Endothelial cell of umbilical vein (primary cell): ENCODE data around the gene ACSL4. TPM values are rescaled to one million over a fixed set of nuclear protein-coding genes. Genes with fewer than 3 reads are reported as not detected.

Experiments used
- BruUV-seq: library from RNA; stranded (reverse); fragments of 400-500 nt; replicated peaks from 2 replicates; lab custom pipeline; 2021; lab: Mats Ljungman, UMichigan
- CTCF ChIA-PET: fragments of 300-600, 350-600 bp; sonication (Branson Sonifier 250); formaldehyde crosslinking; loops from one replicate; lab custom pipeline; 2021; ENCODE audit warnings: antibody characterized with exemption, inconsistent platforms; lab: Charles Lee
- POLR2A ChIA-PET: fragments of 300-600, 350-600 bp; sonication (Branson Sonifier 250); formaldehyde crosslinking; loops from one replicate; lab custom pipeline; 2021; ENCODE audit warnings: antibody characterized with exemption, inconsistent platforms; lab: Charles Lee
- DNase-seq: peaks from one replicate; pipeline ENCODE4 v3.0.0-alpha.2; 2011; ENCODE audit warnings: low read depth, low spot score
- FAIRE-seq: peaks from 2 replicates; lab custom pipeline; 2011; peaks lifted over from hg19 to GRCh38; lab: Jason Lieb, UNC
- H2AFZ ChIP-seq: 2 replicates; pipeline ENCODE4 v1.6.0; 2012; ENCODE audit warnings: low read depth, low read length, control low read depth, inconsistent platforms
- H3K27ac ChIP-seq: 2 replicates; pipeline ENCODE4 v1.5.1; 2011; ENCODE audit warnings: low read depth, mild to moderate bottlenecking, control low read depth, low read length, moderate library complexity; ENCODE audit not compliant: insufficient read depth
- H3K27me3 ChIP-seq, 2 experiments: 2 replicates each; pipeline versions ENCODE4 v1.6.0 to v1.6.1; 2011; ENCODE audit warnings: low read length in 2 of 2, mixed read lengths in 1 of 2; ENCODE audit not compliant: control insufficient read depth in 2 of 2, insufficient read depth in 2 of 2
- H3K36me3 ChIP-seq, 2 experiments: 2 replicates in 1 of 2; 3 replicates in 1 of 2; pipeline ENCODE4 v1.5.1; 2011; ENCODE audit warnings: low read length in 2 of 2, mild to moderate bottlenecking in 1 of 2, moderate library complexity in 1 of 2; ENCODE audit not compliant: control insufficient read depth in 2 of 2, insufficient read depth in 2 of 2; ENCODE audit errors: extremely low read depth in 1 of 2
- H3K4me1 ChIP-seq: 3 replicates; pipeline ENCODE4 v1.5.1; 2011; ENCODE audit warnings: mild to moderate bottlenecking, low read length; ENCODE audit not compliant: control insufficient read depth, insufficient read depth; ENCODE audit errors: extremely low read depth
- H3K4me2 ChIP-seq: 2 replicates; pipeline ENCODE4 v1.6.1; 2011; ENCODE audit warnings: low read length, control low read depth, mixed read lengths; ENCODE audit not compliant: insufficient read depth
- H3K4me3 ChIP-seq, 3 experiments: fragments of 200-600 bp in 1 of 3; sonication (generic), shearing (Covaris generic) in 1 of 3; replicated peaks in 1 of 3; 2 replicates each; pipeline ENCODE4 v1.5.1; 2011 to 2016; ENCODE audit warnings: control low read depth in 3 of 3, low read length in 3 of 3, mild to moderate bottlenecking in 2 of 3, inconsistent platforms in 1 of 3, low read depth in 1 of 3, moderate library complexity in 1 of 3; ENCODE audit not compliant: insufficient read depth in 1 of 3
- H3K79me2 ChIP-seq: 2 replicates; pipeline ENCODE4 v1.6.0; 2012; ENCODE audit warnings: low read length, inconsistent platforms; ENCODE audit not compliant: control insufficient read depth, insufficient read depth
- H3K9ac ChIP-seq: replicated peaks from 2 replicates; pipeline ENCODE3; 2011; ENCODE audit warnings: low read length, control low read depth; ENCODE audit not compliant: insufficient read depth; ENCODE audit errors: extremely low read depth
- H3K9me1 ChIP-seq: replicated peaks from 3 replicates; pipeline ENCODE4 v1.6.0; 2011; ENCODE audit warnings: mild to moderate bottlenecking, low read length; ENCODE audit not compliant: control insufficient read depth, insufficient read depth; ENCODE audit errors: extremely low read depth
- H3K9me3 ChIP-seq: replicated peaks from 2 replicates; pipeline ENCODE4 v1.5.1; 2012; ENCODE audit warnings: low read length, inconsistent platforms; ENCODE audit not compliant: control insufficient read depth, insufficient read depth
- H4K20me1 ChIP-seq: replicated peaks from 2 replicates; pipeline ENCODE3; 2011; ENCODE audit warnings: mild to moderate bottlenecking, low read length; ENCODE audit not compliant: control insufficient read depth, insufficient read depth; ENCODE audit errors: extremely low read depth
- CTCF ChIP-seq, 2 donors: IDR thresholded peaks; 1 replicate in 1 of 2; 2 replicates in 1 of 2; pipeline ENCODE4 v1.5.1; 2011; ENCODE audit warnings: low read length in 2 of 2, mild to moderate bottlenecking in 2 of 2, moderate library complexity in 2 of 2, control low read depth in 1 of 2, inconsistent platforms in 1 of 2, low read depth in 1 of 2; ENCODE audit not compliant: insufficient read depth in 1 of 2; ENCODE audit errors: extremely low read depth in 1 of 2
- EZH2 ChIP-seq: IDR thresholded peaks from 2 replicates; pipeline ENCODE4 v1.6.1; 2012; ENCODE audit warnings: borderline replicate concordance, low read depth, mild to moderate bottlenecking, moderate library complexity, low read length, inconsistent platforms; ENCODE audit not compliant: severe bottlenecking
- FOS ChIP-seq: IDR thresholded peaks from 2 replicates; pipeline ENCODE4 v1.6.1; 2011; ENCODE audit warnings: mild to moderate bottlenecking, low read length, moderate library complexity, borderline replicate concordance; ENCODE audit not compliant: insufficient read depth
- GATA2 ChIP-seq: IDR thresholded peaks from 2 replicates; pipeline ENCODE4 v1.7.0; 2011; ENCODE audit warnings: low read depth, mild to moderate bottlenecking, moderate library complexity, mixed read lengths, low read length; ENCODE audit not compliant: insufficient read length, insufficient read depth
- JUN ChIP-seq: IDR thresholded peaks from 2 replicates; pipeline ENCODE4 v1.6.1; 2011; ENCODE audit warnings: borderline replicate concordance, low read depth; ENCODE audit not compliant: insufficient read length, insufficient read depth
- MAX ChIP-seq: IDR thresholded peaks from 2 replicates; pipeline ENCODE4 v1.6.1; 2011; ENCODE audit not compliant: insufficient read depth, insufficient read length
- MYC ChIP-seq: IDR thresholded peaks from one replicate; pipeline ENCODE4 v1.6.1; 2011; ENCODE audit warnings: mild to moderate bottlenecking, low read depth, low read length
- POLR2A ChIP-seq: IDR thresholded peaks from 2 replicates; pipeline ENCODE4 v1.6.1; 2012; ENCODE audit warnings: low read depth, mild to moderate bottlenecking, control low read depth, low read length
- POLR2AphosphoS5 ChIP-seq: IDR thresholded peaks from 2 replicates; pipeline ENCODE4 v1.6.1; 2012; ENCODE audit warnings: low read depth, mild to moderate bottlenecking, control low read depth, low read length, moderate library complexity; ENCODE audit not compliant: insufficient read depth
- dilution Hi-C: fragments of 300-500 bp; cut with MboI; formaldehyde crosslinking; loops from one replicate; pipeline ENCODE4 v1.15.0; 2019; ENCODE audit warnings: low sequenced_read_pairs; ENCODE audit not compliant: extremely low pct_ligation_motif_present
- intact Hi-C: fragments of 100-400 bp; cut with micrococcal nuclease; formaldehyde crosslinking; loops from one replicate; pipeline ENCODE4 v1.10.0; 2022
- polyA plus RNA-seq, 4 experiments: library from polyadenylated mRNA; depleted of rRNA in 3 of 4; stranded (reverse) in 3 of 4; unstranded in 1 of 4; fragments of >200 nt; gene quantifications; 2 replicates each; pipeline versions ENCODE4 v1.2.1 to v1.2.3, GENCODE V29; 2011 to 2012; ENCODE audit warnings: missing spikeins in 1 of 4
- total RNA-seq: library from RNA; stranded (reverse); gene quantifications from 2 replicates; pipeline ENCODE4 v1.2.3, GENCODE V29; 2021

The ACSL4 gene
- total and polyA plus RNA-seq, 2 donors (not counting 3 experiments of a cell fraction or from before 2014, with no cell fraction given): 20.7 to 85.5 TPM

- ChIA-PET CTCF (no interaction called here), POLR2A (no interaction called here)
- H3K27ac ChIP-seq: no peak overlapping the region
- no peak overlapping the region for H2AFZ ChIP-seq
- H3K36me3 ChIP-seq: no peaks in the 10 kb centered on the region
- FAIRE-seq (no peak), DNase-seq (no peak)
- no peak overlapping the region for H3K4me2 ChIP-seq
- dilution Hi-C loops (no loop called here), intact Hi-C loops (no loop called here)
- H3K27me3 ChIP-seq: no peaks in the 10 kb centered on the region
- H3K9me1 ChIP-seq: no peaks in the 10 kb centered on the region
- no peak for TF ChIP-seq CTCF (IDR thresholded peaks at IDR 0.05; ENCODE audit: extremely low read depth in 1 of 2, insufficient read depth in 1 of 2, low read depth in 1 of 2, low read length in 2 of 2)
- TF ChIP-seq EZH2: no peak
- no peak for TF ChIP-seq FOS
- TF ChIP-seq JUN: no peak
- no peak for TF ChIP-seq GATA2
- no peak for TF ChIP-seq MAX
- TF ChIP-seq POLR2A: no peak
- TF ChIP-seq POLR2AphosphoS5: no peak
- TF ChIP-seq MYC: no peak
- no peaks in the 10 kb centered on the region for H3K4me1 ChIP-seq
- peaks cover 89% of the 10 kb centered on the region for H3K79me2 ChIP-seq
- no TSS peak for BruUV-seq
- H3K9ac ChIP-seq: no peak overlapping the region
- no peaks in the 10 kb centered on the region for H4K20me1 ChIP-seq
- no peak overlapping the region for H3K4me3 ChIP-seq
- H3K9me3 ChIP-seq: no peaks in the 10 kb centered on the region
Observed at GRCh38 chrX:109687903-109688302, 45.2 kb downstream of the ACSL4 start.
